Activated effector memory CD4-positive, alpha-beta T cell treated with anti-CD3 and anti-CD28 coated beads, Interleukin-2, amount 50 U/mL, for 16 hours (primary cell): ENCODE measurements around the gene ARID2.

Experiments
- DNase-seq: peaks from one replicate; pipeline ENCODE4 v3.0.0-alpha.2; 2020

ARID2 gene, protein sequence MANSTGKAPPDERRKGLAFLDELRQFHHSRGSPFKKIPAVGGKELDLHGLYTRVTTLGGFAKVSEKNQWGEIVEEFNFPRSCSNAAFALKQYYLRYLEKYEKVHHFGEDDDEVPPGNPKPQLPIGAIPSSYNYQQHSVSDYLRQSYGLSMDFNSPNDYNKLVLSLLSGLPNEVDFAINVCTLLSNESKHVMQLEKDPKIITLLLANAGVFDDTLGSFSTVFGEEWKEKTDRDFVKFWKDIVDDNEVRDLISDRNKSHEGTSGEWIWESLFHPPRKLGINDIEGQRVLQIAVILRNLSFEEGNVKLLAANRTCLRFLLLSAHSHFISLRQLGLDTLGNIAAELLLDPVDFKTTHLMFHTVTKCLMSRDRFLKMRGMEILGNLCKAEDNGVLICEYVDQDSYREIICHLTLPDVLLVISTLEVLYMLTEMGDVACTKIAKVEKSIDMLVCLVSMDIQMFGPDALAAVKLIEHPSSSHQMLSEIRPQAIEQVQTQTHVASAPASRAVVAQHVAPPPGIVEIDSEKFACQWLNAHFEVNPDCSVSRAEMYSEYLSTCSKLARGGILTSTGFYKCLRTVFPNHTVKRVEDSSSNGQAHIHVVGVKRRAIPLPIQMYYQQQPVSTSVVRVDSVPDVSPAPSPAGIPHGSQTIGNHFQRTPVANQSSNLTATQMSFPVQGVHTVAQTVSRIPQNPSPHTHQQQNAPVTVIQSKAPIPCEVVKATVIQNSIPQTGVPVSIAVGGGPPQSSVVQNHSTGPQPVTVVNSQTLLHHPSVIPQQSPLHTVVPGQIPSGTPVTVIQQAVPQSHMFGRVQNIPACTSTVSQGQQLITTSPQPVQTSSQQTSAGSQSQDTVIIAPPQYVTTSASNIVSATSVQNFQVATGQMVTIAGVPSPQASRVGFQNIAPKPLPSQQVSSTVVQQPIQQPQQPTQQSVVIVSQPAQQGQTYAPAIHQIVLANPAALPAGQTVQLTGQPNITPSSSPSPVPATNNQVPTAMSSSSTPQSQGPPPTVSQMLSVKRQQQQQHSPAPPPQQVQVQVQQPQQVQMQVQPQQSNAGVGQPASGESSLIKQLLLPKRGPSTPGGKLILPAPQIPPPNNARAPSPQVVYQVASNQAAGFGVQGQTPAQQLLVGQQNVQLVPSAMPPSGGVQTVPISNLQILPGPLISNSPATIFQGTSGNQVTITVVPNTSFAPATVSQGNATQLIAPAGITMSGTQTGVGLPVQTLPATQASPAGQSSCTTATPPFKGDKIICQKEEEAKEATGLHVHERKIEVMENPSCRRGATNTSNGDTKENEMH (N-terminal part only)

GRCh38 chr12:45729233-45730083 lies at the start of gene ARID2:
Gene ARID2, plus strand, starts transcription at chr12:45729706. Its CDS starts 131 bp downstream, at chr12:45729837.
- DNase-seq = peak; percentile 88

DNA sequence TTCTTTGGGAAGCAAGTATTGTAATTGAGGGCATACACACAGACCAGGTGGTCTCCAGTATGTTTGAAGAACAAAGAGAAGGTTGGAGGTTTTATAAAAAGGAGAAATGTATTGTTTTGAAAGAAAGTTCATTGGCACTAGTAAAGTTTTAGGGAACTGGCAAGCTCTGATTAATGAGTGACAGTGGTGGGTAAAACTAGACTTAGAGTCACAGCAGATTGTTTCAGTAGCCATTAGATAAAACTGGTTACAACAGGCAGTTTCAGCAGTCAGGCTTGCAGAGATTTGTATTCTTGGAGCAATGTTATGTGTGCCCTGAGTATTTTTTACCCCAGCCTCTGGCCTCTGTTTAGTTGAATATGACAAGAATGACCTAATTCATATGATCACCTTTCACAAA lies 49.1 kb upstream of the ARID2 start:
- DNase-seq = no peak

- no peak for DNase-seq
Observed at GRCh38 chr12:45681465-45681864, 48.0 kb upstream of the ARID2 start.

DNA sequence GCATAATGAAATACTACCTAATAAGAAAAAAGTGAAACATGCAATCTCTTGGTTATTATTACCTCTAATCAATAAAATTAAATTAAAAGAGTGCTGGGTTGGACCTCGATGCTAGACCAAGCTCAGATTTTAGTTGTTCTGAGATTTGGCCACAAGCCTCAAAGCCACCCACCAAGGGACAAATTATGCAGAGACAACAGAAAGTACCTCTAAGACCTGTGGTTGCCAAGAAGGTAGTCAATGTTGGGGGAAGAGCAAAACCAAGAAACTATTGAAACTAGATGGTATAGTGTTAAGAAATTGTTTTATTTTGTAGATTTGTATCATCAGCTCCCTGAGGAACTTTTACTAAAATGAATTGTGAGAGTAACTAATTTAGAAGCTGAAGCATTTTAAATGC lies 43.8 kb upstream of the ARID2 start:
- no peak for DNase-seq

- no peak for DNase-seq
Observed at GRCh38 chr12:45687081-45688015, 42.2 kb upstream of the ARID2 start.

DNA sequence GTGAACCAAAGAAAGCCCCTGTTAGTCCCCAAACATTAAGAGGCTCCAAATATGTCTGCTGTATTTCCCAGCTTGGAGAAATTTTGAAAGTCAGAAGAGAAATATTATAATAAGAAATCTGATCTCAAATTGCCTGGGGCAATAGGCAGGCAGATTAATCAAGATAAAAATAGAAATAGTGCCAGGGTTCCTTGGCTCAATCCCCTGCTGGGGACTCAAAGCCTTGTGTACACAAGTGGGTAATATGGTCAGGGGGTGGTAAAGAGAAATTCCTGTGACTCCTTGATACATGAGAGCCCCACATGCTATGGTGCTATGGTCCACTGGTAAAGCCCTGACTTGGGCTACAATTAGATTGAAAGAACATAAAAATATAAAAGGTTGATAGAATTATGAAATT lies 41.3 kb upstream of the ARID2 start:
- DNase-seq = no peak

DNA sequence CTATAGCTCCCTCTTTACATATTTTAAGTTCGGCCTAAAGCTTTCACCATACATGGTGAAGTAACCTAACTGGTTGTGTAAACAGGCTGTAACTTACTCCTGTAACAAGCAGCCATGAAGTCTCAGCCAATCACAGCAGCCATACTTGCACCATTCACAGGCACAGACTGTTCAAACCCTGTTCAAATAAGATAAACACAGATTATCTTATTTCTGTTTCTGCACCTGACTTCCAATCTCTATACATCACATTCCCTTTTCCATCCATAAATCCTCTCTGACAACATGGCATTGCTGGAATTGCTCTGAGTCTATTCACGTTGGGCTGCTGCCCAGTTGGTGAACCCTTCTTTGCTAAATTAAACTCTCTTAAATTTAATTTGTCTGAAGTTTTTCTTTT lies 34.5 kb upstream of the ARID2 start:
- no peak for DNase-seq

GRCh38 chr12:45695606-45696005 lies 33.9 kb upstream of the ARID2 start:
- no peak for DNase-seq

GRCh38 chr12:45696049-45696448 lies 33.5 kb upstream of the ARID2 start:
- DNase-seq = no peak

DNA sequence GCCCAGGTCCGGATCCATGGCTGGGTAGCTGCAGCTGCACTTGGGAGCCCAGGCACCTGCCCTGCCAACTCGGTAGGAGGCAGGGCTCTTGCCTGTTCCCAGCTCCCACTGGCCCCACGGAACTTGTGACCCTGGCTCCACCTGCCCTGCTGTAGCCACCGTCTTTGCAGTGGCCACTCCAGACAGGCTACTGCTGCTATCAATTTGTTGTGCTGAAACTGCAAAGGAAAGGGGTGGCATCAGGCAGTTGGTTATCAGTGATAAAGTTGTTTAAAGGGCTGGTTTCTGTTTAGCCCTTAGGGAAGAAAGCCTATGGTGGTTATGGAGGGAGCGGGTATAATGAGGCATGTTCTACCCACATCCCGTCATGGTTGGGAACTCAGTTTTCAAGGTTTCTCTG lies 32.1 kb upstream of the ARID2 start:
- DNase-seq = no peak

DNA sequence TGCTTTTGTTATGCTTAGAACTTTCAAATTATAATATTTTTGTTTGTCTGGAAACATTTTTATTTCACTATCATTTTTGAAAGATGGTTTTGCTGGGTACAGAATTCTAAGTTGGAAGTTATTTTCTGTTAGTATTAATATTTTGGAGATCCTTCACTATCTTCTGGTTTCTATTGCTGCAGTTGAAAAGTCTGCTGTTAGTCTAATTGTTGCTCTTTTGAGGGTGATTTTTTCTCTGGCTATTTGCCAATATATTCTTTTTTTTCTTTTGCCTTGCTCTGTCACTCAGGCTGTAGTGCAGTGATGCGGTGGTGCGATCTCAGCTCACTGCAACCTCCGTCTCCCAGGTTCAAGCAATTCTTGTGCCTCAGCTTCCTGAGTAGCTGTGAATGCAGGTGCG lies 28.2 kb upstream of the ARID2 start:
- DNase-seq = no peak

DNA sequence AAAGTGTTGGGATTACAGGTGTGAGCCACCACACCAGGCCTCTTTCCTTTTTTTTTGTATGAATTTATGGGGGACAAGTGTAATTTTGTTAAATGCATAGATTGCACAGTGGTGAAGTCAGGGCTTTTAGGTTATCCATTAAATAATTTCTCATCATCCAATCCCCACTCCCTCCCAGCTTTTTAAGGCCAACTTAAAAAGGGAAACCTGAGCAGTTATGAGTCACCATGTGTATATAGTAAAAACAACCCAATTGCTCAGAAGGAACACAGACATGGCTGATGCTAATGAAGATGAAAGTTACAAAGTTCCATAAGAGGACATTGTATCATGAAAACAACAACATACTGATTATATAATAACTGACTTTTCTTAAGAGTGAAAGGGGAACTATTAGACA lies 25.6 kb upstream of the ARID2 start:
- DNase-seq = no peak

DNA sequence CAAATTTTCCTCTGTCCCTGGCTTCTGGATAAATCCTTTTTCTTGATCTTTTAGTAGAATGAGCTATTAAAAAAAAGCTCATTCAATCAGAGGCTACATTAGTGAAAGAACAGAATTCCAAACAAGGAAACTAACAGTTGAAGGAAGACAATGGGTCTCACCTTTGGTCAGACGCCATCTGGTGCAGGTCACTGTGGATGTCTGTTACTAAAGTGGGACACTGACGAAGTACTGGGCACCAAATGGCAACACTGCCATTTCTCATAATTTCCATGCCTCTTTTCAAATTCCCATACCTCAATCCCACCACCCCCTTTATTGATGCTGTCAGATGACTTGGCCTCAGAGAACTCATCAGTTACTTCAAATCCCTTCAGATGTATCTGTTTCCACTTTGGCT lies 24.5 kb upstream of the ARID2 start:
- DNase-seq = no peak

- DNase-seq = no peak
Observed at GRCh38 chr12:45705404-45705803, 24.1 kb upstream of the ARID2 start.

DNA sequence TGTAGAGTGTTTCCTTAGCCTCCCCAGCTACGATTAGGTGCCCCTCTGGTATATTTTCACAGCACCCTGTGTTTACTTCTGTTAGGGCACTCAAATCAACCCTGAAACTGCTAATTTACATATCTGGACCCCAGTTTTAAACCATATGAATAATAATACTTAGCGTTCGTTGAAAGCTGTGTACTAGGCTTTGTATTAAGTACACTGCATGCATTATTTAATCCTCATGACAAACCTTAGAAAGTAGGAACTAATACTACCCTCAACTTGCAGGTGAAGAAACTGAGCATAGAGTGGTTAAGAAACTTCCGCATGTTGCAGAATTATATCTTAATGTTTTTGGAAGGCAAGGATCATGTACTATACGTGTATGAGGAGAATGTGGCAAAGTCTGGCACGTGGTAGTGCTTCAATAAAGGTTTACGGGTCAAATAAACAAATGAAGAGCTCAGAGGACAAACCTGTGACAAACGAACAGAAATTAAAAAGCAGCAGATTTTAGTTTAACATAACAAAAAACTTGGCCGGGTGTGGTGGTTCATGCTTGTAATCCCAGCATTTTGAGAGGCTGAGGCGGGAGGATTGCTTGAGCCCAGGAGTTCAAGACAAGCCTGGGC lies 22.2 kb upstream of the ARID2 start:
- no peak for DNase-seq

DNA sequence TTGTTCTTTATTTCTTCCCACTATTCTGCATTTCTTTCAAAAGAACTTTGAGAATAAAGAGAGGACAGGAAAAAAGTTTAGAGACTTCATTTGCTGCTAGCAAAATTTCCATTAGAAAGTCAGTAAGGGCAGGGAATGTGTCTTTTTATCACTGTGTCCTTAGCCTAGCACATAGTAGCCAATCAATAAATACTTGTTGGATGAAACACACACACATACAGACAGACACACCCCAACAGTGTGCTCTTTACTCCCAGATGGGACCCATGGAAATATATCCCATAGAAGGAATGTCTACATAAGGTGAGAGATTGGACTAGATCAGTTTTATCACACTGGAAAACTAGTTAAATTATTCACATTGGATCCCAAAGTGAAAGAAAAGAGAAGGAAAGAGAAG lies 21.1 kb upstream of the ARID2 start:
- DNase-seq = no peak

DNA sequence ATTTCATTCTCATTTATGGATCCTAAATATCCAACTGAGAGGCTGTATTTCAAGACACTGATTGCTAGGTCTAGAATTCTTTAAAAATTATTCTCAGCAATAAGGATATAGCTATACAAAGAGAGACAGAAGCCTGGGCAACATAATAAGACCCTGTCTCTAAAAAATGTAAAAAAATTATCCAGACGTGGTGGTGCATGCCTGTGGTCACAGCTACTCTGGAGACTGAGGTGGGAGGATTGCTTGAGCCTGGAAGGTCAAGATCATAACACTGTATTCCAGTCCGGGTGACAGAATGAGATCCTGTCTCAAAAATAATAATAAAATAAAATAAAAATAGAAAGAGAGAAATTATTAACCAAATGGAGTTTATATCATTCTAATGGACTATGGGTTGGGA lies 20.6 kb upstream of the ARID2 start:
- no peak for DNase-seq

DNA sequence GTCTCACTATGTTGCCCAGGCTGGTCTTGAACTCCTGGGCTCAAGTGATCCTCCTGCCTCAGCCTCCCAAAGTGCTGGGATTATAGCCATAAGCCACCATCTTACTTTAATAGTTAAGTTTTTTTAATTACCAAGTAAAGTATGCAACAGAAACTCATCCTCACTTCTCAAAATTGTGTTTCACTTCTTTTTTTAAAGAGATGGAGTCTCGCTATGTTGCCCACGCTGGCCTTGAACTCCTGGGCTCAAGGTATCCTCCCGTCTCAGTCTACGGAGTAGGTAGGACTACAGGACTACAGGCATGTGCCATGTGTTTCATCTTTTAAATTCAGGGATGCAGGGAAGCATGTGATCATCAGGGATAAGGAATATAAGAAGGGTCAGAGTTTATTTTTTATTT lies 17.2 kb upstream of the ARID2 start:
- no peak for DNase-seq

GRCh38 chr12:45713078-45713477 lies 16.4 kb upstream of the ARID2 start:
- DNase-seq = no peak

GRCh38 chr12:45718306-45718705 lies 11.2 kb upstream of the ARID2 start:
- no peak for DNase-seq

GRCh38 chr12:45720069-45720468 lies 9.4 kb upstream of the ARID2 start:
- no peak for DNase-seq
